H1 (cell line): Measurements from ENCODE around the gene PELO. TPM values are rescaled to one million over a fixed set of nuclear protein-coding genes. Genes with fewer than 3 reads are reported as not detected.

Source experiments
- CTCF ChIA-PET: fragments of 300-600 bp; sonication (Branson Sonifier 250); formaldehyde crosslinking; loops from one replicate; lab custom pipeline; 2021; ENCODE audit not compliant: partially characterized antibody; lab: Charles Lee
- POLR2A ChIA-PET: fragments of 300-600 bp; sonication (Branson Sonifier 250); formaldehyde crosslinking; loops from one replicate; lab custom pipeline; 2021; ENCODE audit warnings: inconsistent platforms; ENCODE audit not compliant: partially characterized antibody; lab: Charles Lee
- DNase-seq, 2 experiments: peaks; one replicate each; pipeline versions ENCODE4 v3.0.0 to v3.0.0-alpha.2; 2010 to 2022; ENCODE audit warnings: low spot score in 2 of 2, low read depth in 1 of 2, mixed read lengths in 1 of 2
- FAIRE-seq: peaks from 2 replicates; lab custom pipeline; 2011; peaks lifted over from hg19 to GRCh38; lab: Jason Lieb, UNC
- H2AFZ ChIP-seq: 2 replicates; pipeline ENCODE4 v1.8.1; 2012; ENCODE audit warnings: low read length, inconsistent platforms
- H2AK5ac ChIP-seq: 2 replicates; pipeline ENCODE4 v1.6.1; 2013; ENCODE audit warnings: low read depth, low read length
- H2BK120ac ChIP-seq: replicated peaks from 2 replicates; pipeline ENCODE3; 2013; ENCODE audit warnings: low read depth, low read length, inconsistent platforms
- H2BK12ac ChIP-seq: 2 replicates; pipeline ENCODE4 v1.6.1; 2013; ENCODE audit warnings: low read depth, low read length
- H2BK15ac ChIP-seq: 2 replicates; pipeline ENCODE4 v1.6.1; 2013; ENCODE audit warnings: low read length
- H2BK20ac ChIP-seq: 2 replicates; pipeline ENCODE4 v1.6.1; 2013; ENCODE audit warnings: low read length
- H2BK5ac ChIP-seq: 2 replicates; pipeline ENCODE4 v1.6.1; 2013; ENCODE audit warnings: low read depth, low read length
- H3K14ac ChIP-seq: 2 replicates; pipeline ENCODE4 v1.6.1; 2013; ENCODE audit warnings: inconsistent platforms; ENCODE audit not compliant: insufficient read length
- H3K18ac ChIP-seq: 2 replicates; pipeline ENCODE4 v1.6.1; 2013; ENCODE audit warnings: low read length; ENCODE audit errors: extremely low read depth
- H3K23ac ChIP-seq: 2 replicates; pipeline ENCODE4 v1.6.1; 2013; ENCODE audit warnings: inconsistent platforms; ENCODE audit not compliant: insufficient read length
- H3K23me2 ChIP-seq: 2 replicates; pipeline ENCODE4 v1.6.1; 2013; ENCODE audit warnings: low read depth, low read length
- H3K27ac ChIP-seq: 2 replicates; pipeline ENCODE4 v1.6.1; 2011; ENCODE audit warnings: low read depth, low read length, inconsistent platforms
- H3K27me3 ChIP-seq, 4 experiments: replicated peaks in 1 of 4; 1 replicate in 1 of 4; 2 replicates in 3 of 4; pipeline versions ENCODE4 v1.6.1 to v1.8.1; 2011 to 2013; ENCODE audit warnings: low read length in 3 of 4, mild to moderate bottlenecking in 3 of 4, inconsistent platforms in 2 of 4, mixed read lengths in 2 of 4, moderate library complexity in 1 of 4; ENCODE audit not compliant: control insufficient read depth in 3 of 4, insufficient read depth in 3 of 4; ENCODE audit errors: extremely low read depth in 1 of 4
- H3K36me3 ChIP-seq, 4 experiments: 2 replicates each; pipeline versions ENCODE4 v1.6.1 to v1.8.1; 2011 to 2013; ENCODE audit warnings: mild to moderate bottlenecking in 4 of 4, low read length in 3 of 4, moderate library complexity in 2 of 4, control low read depth in 1 of 4, inconsistent platforms in 1 of 4; ENCODE audit not compliant: insufficient read depth in 4 of 4, control insufficient read depth in 2 of 4
- H3K4ac ChIP-seq: replicated peaks from 2 replicates; pipeline ENCODE3; 2013; ENCODE audit warnings: low read length, low read depth, mixed read lengths, inconsistent platforms; ENCODE audit not compliant: insufficient read length
- H3K4me1 ChIP-seq, 4 experiments: replicated peaks in 1 of 4; 1 replicate in 1 of 4; 2 replicates in 3 of 4; pipeline versions ENCODE4 v1.6.1 to v1.8.1; 2011 to 2013; ENCODE audit warnings: low read length in 3 of 4, inconsistent platforms in 2 of 4, mixed read lengths in 1 of 4; ENCODE audit not compliant: insufficient read depth in 4 of 4, control insufficient read depth in 3 of 4
- H3K4me2 ChIP-seq, 2 experiments: 2 replicates each; pipeline versions ENCODE4 v1.6.1 to v1.8.1; 2011 to 2013; ENCODE audit warnings: low read depth in 2 of 2, low read length in 2 of 2, control low read depth in 1 of 2, inconsistent platforms in 1 of 2, mild to moderate bottlenecking in 1 of 2; ENCODE audit not compliant: insufficient read depth in 1 of 2
- H3K4me3 ChIP-seq, 4 experiments: fragments of 200-600, 300-600 bp in 1 of 4; sonication (generic), shearing (Covaris generic), sonication (Bioruptor Twin) in 1 of 4; 2 replicates each; pipeline versions ENCODE4 v1.5.1 to v1.8.1; 2011 to 2016; ENCODE audit warnings: low read length in 4 of 4, low read depth in 3 of 4, control low read depth in 2 of 4, inconsistent platforms in 2 of 4, mild to moderate bottlenecking in 2 of 4, mixed read lengths in 1 of 4, moderate library complexity in 1 of 4; ENCODE audit not compliant: insufficient read depth in 2 of 4; ENCODE audit errors: extremely low read depth in 1 of 4
- H3K56ac ChIP-seq: replicated peaks from 2 replicates; pipeline ENCODE3; 2013; ENCODE audit warnings: low read depth, mild to moderate bottlenecking, mixed read lengths, low read length, inconsistent platforms; ENCODE audit not compliant: insufficient read length
- H3K79me1 ChIP-seq: 2 replicates; pipeline ENCODE4 v1.6.1; 2013; ENCODE audit warnings: low read depth, low read length, control low read depth
- H3K79me2 ChIP-seq, 2 experiments: 2 replicates each; pipeline versions ENCODE4 v1.6.1 to v1.8.1; 2012 to 2013; ENCODE audit warnings: low read length in 2 of 2, mild to moderate bottlenecking in 2 of 2, inconsistent platforms in 1 of 2; ENCODE audit not compliant: insufficient read depth in 2 of 2, control insufficient read depth in 1 of 2
- H3K9ac ChIP-seq, 4 experiments: replicated peaks in 1 of 4; 1 replicate in 1 of 4; 2 replicates in 3 of 4; pipeline versions ENCODE4 v1.6.1 to v1.8.1; 2011 to 2013; ENCODE audit warnings: low read depth in 3 of 4, low read length in 3 of 4, control low read depth in 2 of 4, mild to moderate bottlenecking in 2 of 4, moderate library complexity in 2 of 4, inconsistent platforms in 1 of 4; ENCODE audit errors: extremely low read depth in 1 of 4
- H3K9me3 ChIP-seq, 2 experiments: 2 replicates each; pipeline versions ENCODE4 v1.6.1 to v1.8.1; 2012 to 2013; ENCODE audit warnings: mild to moderate bottlenecking in 2 of 2, moderate library complexity in 2 of 2, control low read depth in 1 of 2, inconsistent platforms in 1 of 2, low read depth in 1 of 2, low read length in 1 of 2, mixed read lengths in 1 of 2; ENCODE audit not compliant: insufficient read depth in 2 of 2
- H4K20me1 ChIP-seq, 2 experiments: replicated peaks in 1 of 2; 2 replicates each; pipeline versions ENCODE3 to v1.8.1; 2011 to 2013; ENCODE audit warnings: inconsistent platforms in 2 of 2, low read length in 2 of 2, mild to moderate bottlenecking in 1 of 2; ENCODE audit not compliant: insufficient read depth in 2 of 2, control insufficient read depth in 1 of 2
- H4K5ac ChIP-seq: 2 replicates; pipeline ENCODE4 v1.6.1; 2013; ENCODE audit warnings: low read length, low read depth, mixed read lengths, inconsistent platforms; ENCODE audit not compliant: insufficient read length
- H4K8ac ChIP-seq: 2 replicates; pipeline ENCODE4 v1.8.0; 2013; ENCODE audit warnings: mild to moderate bottlenecking, moderate library complexity, low read length, inconsistent platforms; ENCODE audit not compliant: insufficient read depth; ENCODE audit errors: extremely low read depth
- H4K91ac ChIP-seq: replicated peaks from 2 replicates; pipeline ENCODE3; 2013; ENCODE audit warnings: low read length, mixed read lengths, inconsistent platforms; ENCODE audit not compliant: insufficient read length
- CHD1 ChIP-seq: IDR thresholded peaks from 2 replicates; pipeline ENCODE4 v1.6.1; 2012; ENCODE audit warnings: low read depth, low read length, improper control_type of control experiment
- CHD2 ChIP-seq: IDR thresholded peaks from 2 replicates; pipeline ENCODE4 v1.6.1; 2012; ENCODE audit warnings: low read length, improper control_type of control experiment
- HDAC2 ChIP-seq, 2 experiments: fragments of 300-600 bp in 1 of 2; sonication (generic) in 1 of 2; IDR thresholded peaks; 2 replicates each; pipeline ENCODE4 v1.6.1; 2011 to 2012; ENCODE audit warnings: low read depth in 2 of 2, low read length in 2 of 2, mild to moderate bottlenecking in 2 of 2, moderate library complexity in 2 of 2, borderline replicate concordance in 1 of 2, inconsistent platforms in 1 of 2
- JUN ChIP-seq: IDR thresholded peaks from 2 replicates; pipeline ENCODE4 v1.6.1; 2011; ENCODE audit warnings: low read depth, mild to moderate bottlenecking, improper control_type of control experiment, low read length
- NANOG ChIP-seq: IDR thresholded peaks from 2 replicates; pipeline ENCODE4 v1.6.1; 2011; ENCODE audit warnings: low read length, low read depth, mild to moderate bottlenecking, inconsistent platforms; ENCODE audit not compliant: insufficient read depth, poor library complexity, severe bottlenecking
- PHF8 ChIP-seq: fragments of 200-600 bp; sonication (generic); conservative IDR thresholded peaks from 2 replicates; pipeline ENCODE4 v1.7.1; 2012; ENCODE audit warnings: low read depth, mild to moderate bottlenecking, inconsistent platforms, low read length, moderate library complexity
- POLR2A ChIP-seq, 2 experiments: IDR thresholded peaks; 1 replicate in 1 of 2; 2 replicates in 1 of 2; pipeline ENCODE4 v1.6.1; 2011; ENCODE audit warnings: low read depth in 2 of 2, low read length in 2 of 2, mild to moderate bottlenecking in 2 of 2; ENCODE audit errors: control extremely low read depth in 1 of 2
- RFX5 ChIP-seq: IDR thresholded peaks from 2 replicates; pipeline ENCODE4 v1.6.1; 2011; ENCODE audit warnings: low read depth, low read length, improper control_type of control experiment, borderline replicate concordance
- SIN3A ChIP-seq, 2 experiments: IDR thresholded peaks in 1 of 2; conservative IDR thresholded peaks in 1 of 2; 2 replicates each; pipeline ENCODE4 v1.6.1; 2011 to 2012; ENCODE audit warnings: low read length in 2 of 2, improper control_type of control experiment in 1 of 2, low read depth in 1 of 2, mild to moderate bottlenecking in 1 of 2
- SIX5 ChIP-seq: IDR thresholded peaks from 2 replicates; pipeline ENCODE4 v1.6.1; 2011; ENCODE audit warnings: mild to moderate bottlenecking, low read depth, low read length
- SP1 ChIP-seq: IDR thresholded peaks from 2 replicates; pipeline ENCODE4 v1.6.1; 2011; ENCODE audit warnings: low read depth, low read length
- SP4 ChIP-seq: IDR thresholded peaks from 2 replicates; pipeline ENCODE4 v1.6.1; 2012; ENCODE audit warnings: low read length, inconsistent platforms
- TAF7 ChIP-seq: optimal IDR thresholded peaks from 2 replicates; pipeline ENCODE3; 2011; ENCODE audit warnings: low read depth, mild to moderate bottlenecking, inconsistent platforms, low read length, moderate library complexity, borderline replicate concordance
- ZNF274 ChIP-seq: IDR thresholded peaks from 2 replicates; pipeline ENCODE4 v1.7.0; 2012; ENCODE audit warnings: low read length, borderline replicate concordance; ENCODE audit errors: extremely low read depth
- WGBS, 2 experiments: shearing (Covaris generic) in 1 of 2; methylation state at CpG; one replicate each; pipeline versions ENCODE4 v1.1.6 to v1.1.7; 2013 to 2015; ENCODE audit warnings: low lambda C conversion rate in 2 of 2, mixed read lengths in 2 of 2, inconsistent platforms in 1 of 2, low coverage in 1 of 2, missing lambda C conversion rate in 1 of 2; ENCODE audit not compliant: insufficient replicate concordance in 2 of 2, insufficient coverage in 1 of 2, insufficient read length in 1 of 2; ENCODE audit errors: extremely low coverage in 1 of 2, missing lambda C conversion rate in 1 of 2; 5-methylcytosine and 5-hydroxymethylcytosine counted together
- polyA plus RNA-seq, 7 experiments: library from polyadenylated mRNA; depleted of rRNA in 3 of 7; stranded (reverse) in 5 of 7; unstranded in 2 of 7; fragments of >200 nt in 5 of 7; fragments of 200-250 nt in 2 of 7; gene quantifications; 1 replicate in 5 of 7; 2 replicates in 1 of 7; 4 replicates in 1 of 7; pipeline versions ENCODE4 v1.2.1 to v1.2.3, GENCODE V29; 2011 to 2013; ENCODE audit warnings: missing spikeins in 2 of 7, mixed read lengths in 2 of 7
- total RNA-seq: library from RNA; stranded (reverse); fragmentation: NEBNext Ultra II Directional; extraction: Animal tissue kit (Norgen Biotek cat#: 25700); gene quantifications from 2 replicates; pipeline ENCODE4 v1.2.1, GENCODE V29; 2021

Gene PELO
- total and polyA plus RNA-seq, 2 of the 8 experiments (the other 6 are each of a cell fraction or from before 2014, with no cell fraction given) = 10.8 to 18.5 TPM

DNA sequence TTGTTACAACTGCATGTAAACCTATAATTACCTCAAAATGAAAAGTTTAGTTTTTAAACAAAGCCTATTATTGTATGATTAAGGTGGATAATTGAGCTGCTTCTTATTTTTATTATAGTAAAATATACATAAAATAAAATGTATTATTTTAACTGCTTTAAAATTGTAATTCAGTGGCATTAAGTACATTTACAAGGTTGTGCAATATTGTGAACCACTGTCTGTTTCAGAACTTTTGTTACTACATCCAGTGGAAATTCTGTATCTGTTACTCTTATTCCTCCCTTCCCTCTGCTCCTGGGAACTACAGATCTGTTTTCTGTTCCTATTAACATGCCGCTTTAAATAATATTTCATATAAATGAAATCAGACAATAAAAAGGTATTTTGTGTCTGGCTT, 37.1 kb downstream of the PELO start:
- H3K36me3 ChIP-seq = no peaks in the 10 kb centered on the region
- no peak for DNase-seq
- no peak overlapping the region for H3K4me2 ChIP-seq
- no peak overlapping the region for H3K18ac ChIP-seq
- H3K79me2 ChIP-seq = no peaks in the 10 kb centered on the region
- no peak overlapping the region for H2BK5ac ChIP-seq
- H4K5ac ChIP-seq = no peak overlapping the region
- H3K27ac ChIP-seq = no peak overlapping the region
- H4K8ac ChIP-seq = no peak overlapping the region
- no peak overlapping the region for H3K56ac ChIP-seq
- POLR2A ChIA-PET = no interaction called here
- H2AK5ac ChIP-seq = no peak overlapping the region
- TF ChIP-seq POLR2A (IDR thresholded peaks at IDR 0.05; ENCODE audit: control extremely low read depth in 1 of 2, low read depth in 2 of 2, low read length in 2 of 2) (no peak), SIN3A (conservative IDR thresholded peaks at IDR 0.05 in 1 of 2, IDR thresholded peaks at IDR 0.05 in 1 of 2; ENCODE audit: low read depth in 1 of 2, low read length in 2 of 2) (no peak), HDAC2 (IDR thresholded peaks at IDR 0.05; ENCODE audit: borderline replicate concordance in 1 of 2, low read depth in 2 of 2, low read length in 2 of 2) (no peak), TAF7 (no peak), SIX5 (no peak), JUN (no peak), CHD2 (no peak), RFX5 (no peak), SP1 (no peak), ZNF274 (no peak), PHF8 (no peak), NANOG (no peak), SP4 (no peak), CHD1 (no peak)
- TF ChIP-seq, all 59 proteins: peak for 0
- H3K4ac ChIP-seq = no peak overlapping the region
- WGBS, 2 experiments = 90% methylated on average over 1 of the region's 1 CpG; no CpG with 5 or more reads in 1 of the 2 experiments
- H4K20me1 ChIP-seq = no peaks in the 10 kb centered on the region
- H2BK15ac ChIP-seq = no peak overlapping the region
- no peak overlapping the region for H2BK12ac ChIP-seq
- H2AFZ ChIP-seq = no peak overlapping the region
- no peaks in the 10 kb centered on the region for H3K27me3 ChIP-seq
- H3K79me1 ChIP-seq = no peaks in the 10 kb centered on the region
- H3K23ac ChIP-seq = no peak overlapping the region
- H3K9ac ChIP-seq = no peak overlapping the region
- no peak overlapping the region for H3K14ac ChIP-seq
- H2BK120ac ChIP-seq = no peak overlapping the region
- H4K91ac ChIP-seq = no peak overlapping the region
- H3K4me1 ChIP-seq = no peaks in the 10 kb centered on the region
- H3K9me3 ChIP-seq = no peaks in the 10 kb centered on the region; a peak in 1 of 4 replicates
- CTCF ChIA-PET = no interaction called here
- H3K23me2 ChIP-seq = no peaks in the 10 kb centered on the region
- H2BK20ac ChIP-seq = no peak overlapping the region
- FAIRE-seq = no peak
- no peak overlapping the region for H3K4me3 ChIP-seq
